ENCODE data around the gene AQP2. TPM values are rescaled to one million over a fixed set of nuclear protein-coding genes. Genes with fewer than 3 reads are reported as not detected.

Gene AQP2
- not detected in 2 replicates for total RNA-seq

GRCh38 chr12:49950273-49951251, at the start of gene AQP2:
Gene AQP2, plus strand, starts transcription at chr12:49950737. Its CDS starts 94 bp downstream, at chr12:49950831.

GRCh38 chr12:49903700-49904423, 46.7 kb upstream of the AQP2 start, which contains the start of gene FAIM2:
Gene FAIM2, minus strand, starts transcription at chr12:49903900. Its CDS starts 108 bp downstream, at chr12:49903792.

GRCh38 chr12:49961111-49961922, 10.8 kb downstream of the AQP2 start, which contains the start of gene AQP5:
Gene AQP5, plus strand, starts transcription at chr12:49961872. Its CDS starts 146 bp downstream, at chr12:49962018.

GRCh38 chr12:49972641-49973360, 22.3 kb downstream of the AQP2 start, which contains the start of gene AQP6:
Gene AQP6, plus strand, starts transcription at chr12:49972947. Its CDS starts 227 bp downstream, at chr12:49973174.

Other genes starting within 250 kb of the AQP2 start
- 19.8 and 36.6 TPM in 2 replicates for gene FMNL3, start 243.3 kb upstream of the AQP2 start, total RNA-seq
- 346 and 409 TPM in 2 replicates for gene TMBIM6, start 209.2 kb upstream of the AQP2 start, total RNA-seq
- gene NCKAP5L, start 122.3 kb upstream of the AQP2 start, total RNA-seq, result 16.2 and 17.8 TPM in 2 replicates
- 2.9 and 3.3 TPM in 2 replicates for gene BCDIN3D, start 107.6 kb upstream of the AQP2 start, total RNA-seq
- gene FAIM2, start 46.8 kb upstream of the AQP2 start, total RNA-seq, result 0.37 and 0.98 TPM in 2 replicates
- not detected in 2 replicates for gene AQP5, start 11.1 kb downstream of the AQP2 start, total RNA-seq
- gene AQP6, start 22.2 kb downstream of the AQP2 start, total RNA-seq, result not detected in 2 replicates
- 63.2 and 90.1 TPM in 2 replicates for gene RACGAP1, start 74.8 kb downstream of the AQP2 start, total RNA-seq
- gene ASIC1, start 106.9 kb downstream of the AQP2 start, total RNA-seq, result 1.2 and 2.6 TPM in 2 replicates
- gene SMARCD1, start 134.6 kb downstream of the AQP2 start, total RNA-seq, result 41.5 and 55.1 TPM in 2 replicates
- 0.37 and 0.39 TPM in 2 replicates for gene GPD1, start 153.3 kb downstream of the AQP2 start, total RNA-seq
- 19.5 and 36.0 TPM in 2 replicates for gene COX14, start 161.5 kb downstream of the AQP2 start, total RNA-seq
- 19.5 and 22.1 TPM in 2 replicates for gene CERS5, start 216.6 kb downstream of the AQP2 start, total RNA-seq